SK-N-SH (cell line): ENCODE measurements around the gene GPRC5A. TPM values are rescaled to one million over a fixed set of nuclear protein-coding genes. Genes with fewer than 3 reads are reported as not detected.

Experiments used
- CTCF ChIA-PET: fragments of 300-600, 350-600 bp; formaldehyde crosslinking; extraction: SDS; loops from one replicate; lab custom pipeline; 2021; lab: Yijun Ruan, JAX
- POLR2A ChIA-PET: fragments of 350-600 bp; sonication (Branson Sonifier 250); formaldehyde crosslinking; extraction: SDS; loops from one replicate; lab custom pipeline; 2020; ENCODE audit warnings: antibody characterized with exemption, inconsistent platforms; lab: Yijun Ruan, JAX
- DNase-seq: peaks from one replicate; pipeline ENCODE4 v3.0.0; 2012
- H2AFZ ChIP-seq: fragments of 200-600 bp; sonication (generic); 2 replicates; pipeline ENCODE4 v1.8.1; 2016; ENCODE audit warnings: antibody characterized with exemption, mild to moderate bottlenecking, low read depth
- H3F3A ChIP-seq: fragments of 200-600 bp; sonication (generic); replicated peaks from 2 replicates; pipeline ENCODE3; 2016; ENCODE audit warnings: antibody characterized with exemption, mild to moderate bottlenecking; ENCODE audit not compliant: insufficient read depth
- H3K27ac ChIP-seq, 2 experiments: fragments of 200-500 bp in 1 of 2; fragments of 200-600 bp in 1 of 2; sonication (Bioruptor generic) in 1 of 2; sonication (generic), shearing (Covaris generic) in 1 of 2; 2 replicates each; pipeline versions ENCODE4 v1.5.1 to v1.6.1; 2014 to 2016; ENCODE audit warnings: low read depth in 2 of 2, inconsistent platforms in 1 of 2, low read length in 1 of 2, mild to moderate bottlenecking in 1 of 2, mixed read lengths in 1 of 2
- H3K27me3 ChIP-seq: fragments of 200-600 bp; sonication (generic), shearing (Covaris generic); 2 replicates; pipeline ENCODE4 v1.6.1; 2016; ENCODE audit warnings: mixed run types; ENCODE audit not compliant: insufficient read depth
- H3K36me3 ChIP-seq, 2 experiments: fragments of 200-500 bp in 1 of 2; fragments of 200-600 bp in 1 of 2; sonication (Bioruptor generic) in 1 of 2; sonication (generic) in 1 of 2; replicated peaks in 1 of 2; 2 replicates each; pipeline versions ENCODE3 to v1.5.1; 2014 to 2016; ENCODE audit warnings: low read length in 1 of 2, mild to moderate bottlenecking in 1 of 2; ENCODE audit not compliant: insufficient read depth in 2 of 2, control insufficient read depth in 1 of 2
- H3K4me1 ChIP-seq, 2 experiments: fragments of 200-500 bp in 1 of 2; fragments of 200-600 bp in 1 of 2; sonication (Bioruptor generic) in 1 of 2; sonication (generic), shearing (Covaris generic) in 1 of 2; 2 replicates each; pipeline versions ENCODE4 v1.5.1 to v1.6.1; 2014 to 2016; ENCODE audit warnings: low read depth in 1 of 2, low read length in 1 of 2, mixed run types in 1 of 2; ENCODE audit not compliant: insufficient read depth in 2 of 2, control insufficient read depth in 1 of 2
- H3K4me2 ChIP-seq: fragments of 200-600 bp; sonication (generic), shearing (Covaris generic); 2 replicates; pipeline ENCODE4 v1.6.1; 2017; ENCODE audit warnings: mixed run types
- H3K4me3 ChIP-seq, 2 experiments: fragments of 200-500 bp in 1 of 2; fragments of 200-600 bp in 1 of 2; sonication (Bioruptor generic) in 1 of 2; sonication (generic), shearing (Covaris generic) in 1 of 2; 2 replicates each; pipeline versions ENCODE4 v1.5.1 to v1.8.1; 2014 to 2016; ENCODE audit warnings: low read depth in 2 of 2, inconsistent platforms in 1 of 2, low read length in 1 of 2, mild to moderate bottlenecking in 1 of 2, mixed read lengths in 1 of 2, moderate library complexity in 1 of 2
- H3K79me2 ChIP-seq: fragments of 200-600 bp; sonication (generic); 2 replicates; pipeline ENCODE4 v1.8.1; 2017; ENCODE audit warnings: mild to moderate bottlenecking; ENCODE audit not compliant: insufficient read depth
- H3K9ac ChIP-seq: fragments of 200-600 bp; sonication (generic); 2 replicates; pipeline ENCODE4 v1.6.1; 2017; ENCODE audit warnings: mixed run types
- H3K9me2 ChIP-seq: fragments of 200-600 bp; sonication (generic); 2 replicates; pipeline ENCODE4 v1.6.1; 2017; ENCODE audit warnings: mixed run types
- H3K9me3 ChIP-seq: fragments of 200-600 bp; sonication (generic); 2 replicates; pipeline ENCODE4 v1.6.1; 2017; ENCODE audit warnings: mixed run types, mild to moderate bottlenecking, moderate library complexity
- H4K20me1 ChIP-seq: fragments of 200-600 bp; sonication (generic); 2 replicates; pipeline ENCODE4 v1.6.1; 2017; ENCODE audit warnings: mild to moderate bottlenecking, mixed run types; ENCODE audit not compliant: insufficient read depth
- CHD2 ChIP-seq: fragments of 150-350 bp; IDR thresholded peaks from 2 replicates; pipeline ENCODE4 v1.6.1; 2018; ENCODE audit warnings: low read length; ENCODE audit not compliant: partially characterized antibody
- EP300 ChIP-seq, 2 experiments: IDR thresholded peaks; 2 replicates each; pipeline versions ENCODE4 v1.4.0 to v1.6.1; 2012; ENCODE audit warnings: borderline replicate concordance in 1 of 2, low read depth in 1 of 2, low read length in 1 of 2
- EZH2phosphoT487 ChIP-seq: fragments of 200-600 bp; sonication (generic); IDR thresholded peaks from 2 replicates; pipeline ENCODE4 v1.6.1; 2017; ENCODE audit warnings: low read depth, mixed run types, mild to moderate bottlenecking, antibody characterized with exemption, moderate library complexity, borderline replicate concordance
- FOXJ3 ChIP-seq: sonication (generic); formaldehyde crosslinking; IDR thresholded peaks from 2 replicates; pipeline ENCODE4 v1.5.1; 2020; ENCODE audit warnings: mild to moderate bottlenecking, missing genetic modification reagents
- GABPA ChIP-seq: IDR thresholded peaks from 2 replicates; pipeline ENCODE4 v1.4.0; 2012; ENCODE audit warnings: low read depth, mild to moderate bottlenecking
- MEF2A ChIP-seq: IDR thresholded peaks from 2 replicates; pipeline ENCODE4 v1.4.0; 2012; ENCODE audit warnings: low read depth, borderline replicate concordance
- NRF1 ChIP-seq: IDR thresholded peaks from 2 replicates; pipeline ENCODE4 v1.6.1; 2012; ENCODE audit warnings: low read depth, mild to moderate bottlenecking, low read length
- POLR2AphosphoS5 ChIP-seq: IDR thresholded peaks from 2 replicates; pipeline ENCODE4 v1.6.1; 2012; ENCODE audit warnings: low read depth, low read length
- RXRA ChIP-seq: IDR thresholded peaks from 2 replicates; pipeline ENCODE4 v1.4.0; 2012; ENCODE audit warnings: low read depth, mild to moderate bottlenecking, borderline replicate concordance
- SIN3A ChIP-seq: IDR thresholded peaks from 2 replicates; pipeline ENCODE4 v1.6.1; 2012; ENCODE audit warnings: low read depth, mild to moderate bottlenecking, low read length, moderate library complexity, borderline replicate concordance
- SMC3 ChIP-seq: IDR thresholded peaks from 2 replicates; pipeline ENCODE4 v1.6.1; 2012; ENCODE audit warnings: low read depth, low read length, improper control_type of control experiment
- TAF1 ChIP-seq: IDR thresholded peaks from 2 replicates; pipeline ENCODE4 v1.6.1; 2012; ENCODE audit warnings: low read depth, mild to moderate bottlenecking, low read length, moderate library complexity, borderline replicate concordance
- TEAD4 ChIP-seq: IDR thresholded peaks from 2 replicates; pipeline ENCODE4 v1.4.0; 2012; ENCODE audit warnings: mild to moderate bottlenecking, borderline replicate concordance; ENCODE audit not compliant: insufficient read depth
- YY1 ChIP-seq: IDR thresholded peaks from 2 replicates; pipeline ENCODE4 v1.4.0; 2012; ENCODE audit warnings: low read depth, mild to moderate bottlenecking
- WGBS: methylation state at CpG from one replicate; pipeline ENCODE4 v1.1.6; 2017; ENCODE audit warnings: low lambda C conversion rate; 5-methylcytosine and 5-hydroxymethylcytosine counted together
- polyA plus RNA-seq, 3 experiments: library from polyadenylated mRNA; depleted of rRNA; stranded (reverse); fragments of >200 nt; gene quantifications; 2 replicates each; pipeline ENCODE4 v1.2.3, GENCODE V29; 2012
- TF ChIP-seq, protein P1 (sequence below): fragments of 200-600 bp; sonication (generic); IDR thresholded peaks from 2 replicates; pipeline ENCODE4 v1.6.1; 2017; ENCODE audit warnings: antibody characterized with exemption, mild to moderate bottlenecking, moderate library complexity
- TF ChIP-seq, protein P2 (sequence below): IDR thresholded peaks from 2 replicates; pipeline ENCODE4 v1.4.0; 2012; ENCODE audit warnings: low read depth
- TF ChIP-seq, protein P3 (sequence below): IDR thresholded peaks from 2 replicates; pipeline ENCODE4 v1.4.0; 2012; ENCODE audit warnings: low read depth, borderline replicate concordance
- TF ChIP-seq, protein P4 (sequence below): IDR thresholded peaks from 2 replicates; pipeline ENCODE4 v1.4.0; 2012; ENCODE audit warnings: low read depth, borderline replicate concordance

GPRC5A gene
- polyA plus RNA-seq, 1 of the 3 experiments (the other 2 are of a cell fraction) = 12.7 TPM

DNA sequence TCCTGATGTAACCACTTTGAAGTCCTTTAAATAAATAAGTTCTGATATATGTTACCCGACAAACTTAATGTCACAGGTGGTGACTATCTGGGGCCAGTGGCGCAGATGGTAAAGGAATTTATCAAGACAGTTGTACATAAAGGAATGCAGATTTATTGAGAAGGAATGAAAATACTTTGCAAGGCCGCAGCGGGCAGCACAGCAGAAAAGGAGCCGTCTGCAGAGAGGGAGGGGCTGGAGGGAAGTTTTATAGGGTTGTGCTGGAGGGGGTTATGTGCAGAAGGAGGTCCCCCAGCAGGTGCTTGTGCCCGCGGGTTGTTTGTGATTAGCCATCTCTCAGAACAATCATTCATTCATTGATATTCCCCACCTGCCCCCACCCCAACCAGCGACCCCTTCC, 43.2 kb downstream of the GPRC5A start:
- no peaks in the 10 kb centered on the region for H3K79me2 ChIP-seq
- CTCF ChIA-PET = no interaction called here
- no peak overlapping the region for H3K4me2 ChIP-seq
- POLR2A ChIA-PET = no interaction called here
- H2AFZ ChIP-seq = no peak overlapping the region
- no peak overlapping the region for H3K9ac ChIP-seq
- TF ChIP-seq TEAD4 = no peak
- TF ChIP-seq MEF2A = no peak
- TF ChIP-seq, protein P1, sequence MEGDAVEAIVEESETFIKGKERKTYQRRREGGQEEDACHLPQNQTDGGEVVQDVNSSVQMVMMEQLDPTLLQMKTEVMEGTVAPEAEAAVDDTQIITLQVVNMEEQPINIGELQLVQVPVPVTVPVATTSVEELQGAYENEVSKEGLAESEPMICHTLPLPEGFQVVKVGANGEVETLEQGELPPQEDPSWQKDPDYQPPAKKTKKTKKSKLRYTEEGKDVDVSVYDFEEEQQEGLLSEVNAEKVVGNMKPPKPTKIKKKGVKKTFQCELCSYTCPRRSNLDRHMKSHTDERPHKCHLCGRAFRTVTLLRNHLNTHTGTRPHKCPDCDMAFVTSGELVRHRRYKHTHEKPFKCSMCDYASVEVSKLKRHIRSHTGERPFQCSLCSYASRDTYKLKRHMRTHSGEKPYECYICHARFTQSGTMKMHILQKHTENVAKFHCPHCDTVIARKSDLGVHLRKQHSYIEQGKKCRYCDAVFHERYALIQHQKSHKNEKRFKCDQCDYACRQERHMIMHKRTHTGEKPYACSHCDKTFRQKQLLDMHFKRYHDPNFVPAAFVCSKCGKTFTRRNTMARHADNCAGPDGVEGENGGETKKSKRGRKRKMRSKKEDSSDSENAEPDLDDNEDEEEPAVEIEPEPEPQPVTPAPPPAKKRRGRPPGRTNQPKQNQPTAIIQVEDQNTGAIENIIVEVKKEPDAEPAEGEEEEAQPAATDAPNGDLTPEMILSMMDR = no peak
- TF ChIP-seq, protein P2, sequence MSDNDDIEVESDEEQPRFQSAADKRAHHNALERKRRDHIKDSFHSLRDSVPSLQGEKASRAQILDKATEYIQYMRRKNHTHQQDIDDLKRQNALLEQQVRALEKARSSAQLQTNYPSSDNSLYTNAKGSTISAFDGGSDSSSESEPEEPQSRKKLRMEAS = no peak
- TF ChIP-seq, protein P3, sequence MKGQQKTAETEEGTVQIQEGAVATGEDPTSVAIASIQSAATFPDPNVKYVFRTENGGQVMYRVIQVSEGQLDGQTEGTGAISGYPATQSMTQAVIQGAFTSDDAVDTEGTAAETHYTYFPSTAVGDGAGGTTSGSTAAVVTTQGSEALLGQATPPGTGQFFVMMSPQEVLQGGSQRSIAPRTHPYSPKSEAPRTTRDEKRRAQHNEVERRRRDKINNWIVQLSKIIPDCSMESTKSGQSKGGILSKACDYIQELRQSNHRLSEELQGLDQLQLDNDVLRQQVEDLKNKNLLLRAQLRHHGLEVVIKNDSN = no peak
- no peak for TF ChIP-seq NRF1
- no peak overlapping the region for H3K27ac ChIP-seq
- DNase-seq = no peak
- no peak overlapping the region for H3K4me3 ChIP-seq
- no peaks in the 10 kb centered on the region for H4K20me1 ChIP-seq
- no peaks in the 10 kb centered on the region for H3K9me2 ChIP-seq
- H3K4me1 ChIP-seq = no peaks in the 10 kb centered on the region
- H3K9me3 ChIP-seq = no peaks in the 10 kb centered on the region
- H3K36me3 ChIP-seq = peaks cover 0 to 6% of the 10 kb centered on the region in 2 experiments
- H3F3A ChIP-seq = no peaks in the 10 kb centered on the region
- 82% methylated on average over 8 of the region's 8 CpGs for WGBS
- no peaks in the 10 kb centered on the region for H3K27me3 ChIP-seq

DNA sequence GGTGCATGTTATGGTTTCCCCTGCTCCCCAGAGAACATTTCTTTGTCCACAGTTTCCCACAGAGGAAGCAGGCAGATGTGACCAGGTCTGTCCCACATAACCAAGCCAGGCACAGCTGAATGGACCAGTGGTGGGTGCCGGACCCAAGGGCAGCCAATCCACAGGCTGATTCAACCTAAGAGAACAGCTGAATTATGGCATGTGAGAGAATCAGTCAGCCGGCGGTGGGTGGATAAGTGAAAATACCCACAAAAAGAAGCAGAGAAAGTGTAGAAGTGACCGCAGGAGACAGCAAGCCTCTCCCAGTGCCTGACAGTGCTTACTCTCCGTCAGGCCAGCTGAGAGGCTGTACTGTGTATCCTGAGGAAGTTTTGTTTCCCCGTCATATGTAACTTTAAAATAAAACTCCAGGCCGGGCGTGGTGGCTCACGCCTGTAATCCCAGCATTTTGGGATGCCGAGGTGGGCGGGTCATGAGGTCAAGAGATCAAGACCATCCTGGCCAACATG, 45.7 kb downstream of the GPRC5A start:
- H2AFZ ChIP-seq = no peak overlapping the region
- DNase-seq = no peak
- WGBS = 97% methylated on average over 11 of the region's 11 CpGs
- H3K9ac ChIP-seq = no peak overlapping the region
- no peaks in the 10 kb centered on the region for H3K9me2 ChIP-seq
- CTCF ChIA-PET = interaction anchor here (0.9 kb wide), 1 partner anchor 149 kb away, joined by 3 read pairs; no protein-coding TSS in a partner anchor
- no peaks in the 10 kb centered on the region for H3K27me3 ChIP-seq
- H3K4me2 ChIP-seq = no peak overlapping the region
- no peak overlapping the region for H3K27ac ChIP-seq
- no peaks in the 10 kb centered on the region for H3K79me2 ChIP-seq
- no peaks in the 10 kb centered on the region for H3K4me1 ChIP-seq
- H4K20me1 ChIP-seq = no peaks in the 10 kb centered on the region
- TF ChIP-seq NRF1 (no peak), RXRA (no peak), EP300 (IDR thresholded peaks at IDR 0.05; ENCODE audit: borderline replicate concordance in 1 of 2, low read depth in 1 of 2, low read length in 1 of 2) (no peak), GABPA (no peak), SIN3A (no peak), EZH2phosphoT487 (no peak), MEF2A (no peak), SMC3 (no peak), POLR2AphosphoS5 (no peak), CHD2 (no peak), TAF1 (no peak), FOXJ3 (CRISPR knock-in tag) (no peak), YY1 (no peak)
- TF ChIP-seq, protein P3 = no peak
- TF ChIP-seq, protein P2 = no peak
- TF ChIP-seq, protein P4, sequence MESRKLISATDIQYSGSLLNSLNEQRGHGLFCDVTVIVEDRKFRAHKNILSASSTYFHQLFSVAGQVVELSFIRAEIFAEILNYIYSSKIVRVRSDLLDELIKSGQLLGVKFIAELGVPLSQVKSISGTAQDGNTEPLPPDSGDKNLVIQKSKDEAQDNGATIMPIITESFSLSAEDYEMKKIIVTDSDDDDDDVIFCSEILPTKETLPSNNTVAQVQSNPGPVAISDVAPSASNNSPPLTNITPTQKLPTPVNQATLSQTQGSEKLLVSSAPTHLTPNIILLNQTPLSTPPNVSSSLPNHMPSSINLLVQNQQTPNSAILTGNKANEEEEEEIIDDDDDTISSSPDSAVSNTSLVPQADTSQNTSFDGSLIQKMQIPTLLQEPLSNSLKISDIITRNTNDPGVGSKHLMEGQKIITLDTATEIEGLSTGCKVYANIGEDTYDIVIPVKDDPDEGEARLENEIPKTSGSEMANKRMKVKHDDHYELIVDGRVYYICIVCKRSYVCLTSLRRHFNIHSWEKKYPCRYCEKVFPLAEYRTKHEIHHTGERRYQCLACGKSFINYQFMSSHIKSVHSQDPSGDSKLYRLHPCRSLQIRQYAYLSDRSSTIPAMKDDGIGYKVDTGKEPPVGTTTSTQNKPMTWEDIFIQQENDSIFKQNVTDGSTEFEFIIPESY = no peak
- TF ChIP-seq, all 33 proteins: peak for 0
- Histone ChIP-seq H3K4me3 (no peak overlapping the region), H3F3A (no peaks in the 10 kb centered on the region), H3K9me3 (no peaks in the 10 kb centered on the region), H3K36me3 (no peaks in the 10 kb centered on the region)
- POLR2A ChIA-PET = no interaction called here
